GM21737 (cell line): ENCODE measurements around the gene MYO5C.

Experiments
- ATAC-seq: cut with Tn5 transposase; IDR thresholded peaks from one replicate; pipeline ENCODE4 v1.9.1; 2021; ENCODE audit warnings: mild to moderate bottlenecking, moderate library complexity; ENCODE audit not compliant: unreplicated experiment

Gene MYO5C

GRCh38 chr15:52153900-52154895 is 141.4 kb downstream of the MYO5C start:
- ATAC-seq: no peak

GRCh38 chr15:52151353-52151752 is 144.3 kb downstream of the MYO5C start:
- no peak for ATAC-seq

- ATAC-seq: no peak
Observed at GRCh38 chr15:52150871-52151270, 144.7 kb downstream of the MYO5C start.

- ATAC-seq: no peak
Observed at GRCh38 chr15:52150043-52150825, 145.4 kb downstream of the MYO5C start.

GRCh38 chr15:52148403-52148802 is 147.2 kb downstream of the MYO5C start:
- no peak for ATAC-seq

GRCh38 chr15:52146776-52147175 is 148.8 kb downstream of the MYO5C start:
- ATAC-seq: no peak

GRCh38 chr15:52146261-52146660 is 149.3 kb downstream of the MYO5C start:
- ATAC-seq: no peak

GRCh38 chr15:52144656-52145178 is 150.9 kb downstream of the MYO5C start:
- ATAC-seq: no peak

GRCh38 chr15:52143873-52144272 is 151.7 kb downstream of the MYO5C start:
- no peak for ATAC-seq
